Measurements from ENCODE around the gene CCL17.

CCL17 gene

DNA sequence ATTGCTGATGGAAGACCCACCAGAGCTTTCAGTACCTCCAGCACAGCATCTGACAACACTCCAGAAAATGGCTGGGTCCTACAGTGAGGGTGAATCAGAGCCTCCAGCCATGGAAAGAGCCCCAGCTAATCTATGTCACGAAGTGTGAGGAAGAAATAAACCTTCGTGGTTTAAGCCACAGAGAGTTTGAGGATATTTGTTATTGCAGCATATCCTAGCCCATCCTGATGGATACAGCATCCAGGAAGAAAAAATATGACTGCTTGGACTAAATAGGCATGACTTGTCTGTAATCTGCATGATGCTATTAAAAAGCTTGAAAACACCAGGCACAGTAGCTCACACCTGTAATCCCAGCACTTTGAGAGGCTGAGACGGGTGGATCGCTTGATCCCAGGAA, 13.3 kb upstream of the CCL17 start:
- no peaks in the 10 kb centered on the region for H3K27me3 ChIP-seq (ENCODE audit: insufficient read depth, low read length, poor library complexity)
- H2BK15ac ChIP-seq (replicated peaks; ENCODE audit: low read depth), result no peak overlapping the region
- H4K8ac ChIP-seq (ENCODE audit: low read depth, low read length), result no peak overlapping the region
- H3K4me3 ChIP-seq (ENCODE audit: low read length), result no peak overlapping the region
- no peaks in the 10 kb centered on the region for H3K79me2 ChIP-seq (ENCODE audit: control insufficient read depth, insufficient read depth, low read length)
- no peak overlapping the region for H3K18ac ChIP-seq (ENCODE audit: low read length)
- H2BK5ac ChIP-seq (ENCODE audit: low read length), result no peak overlapping the region
- no peak overlapping the region for H3K4ac ChIP-seq (ENCODE audit: low read depth, low read length)
- H4K5ac ChIP-seq (ENCODE audit: low read length), result no peak overlapping the region
- no peaks in the 10 kb centered on the region for H3K36me3 ChIP-seq (ENCODE audit: control insufficient read depth, insufficient read depth, low read length)
- H2AK5ac ChIP-seq (ENCODE audit: low read length), result no peak overlapping the region
- H3K23ac ChIP-seq (ENCODE audit: low read length), result no peak overlapping the region
- no peaks in the 10 kb centered on the region for H3K4me1 ChIP-seq (ENCODE audit: control insufficient read depth, low read depth, low read length)
- no peak for DNase-seq
- H3K4me2 ChIP-seq (ENCODE audit: low read length), result no peak overlapping the region
- no peak overlapping the region for H3K56ac ChIP-seq (ENCODE audit: low read length)
- no peak overlapping the region for H3K9ac ChIP-seq (ENCODE audit: low read length)
- no peak overlapping the region for H2BK120ac ChIP-seq (ENCODE audit: low read depth, low read length)
- no peak overlapping the region for H3K27ac ChIP-seq (ENCODE audit: low read depth, low read length)
- no peaks in the 10 kb centered on the region for H3K79me1 ChIP-seq (ENCODE audit: low read length)
- WGBS (ENCODE audit: extremely low coverage, insufficient coverage, low lambda C conversion rate), result no CpG with 5 or more reads among the region's 4 CpGs

DNA sequence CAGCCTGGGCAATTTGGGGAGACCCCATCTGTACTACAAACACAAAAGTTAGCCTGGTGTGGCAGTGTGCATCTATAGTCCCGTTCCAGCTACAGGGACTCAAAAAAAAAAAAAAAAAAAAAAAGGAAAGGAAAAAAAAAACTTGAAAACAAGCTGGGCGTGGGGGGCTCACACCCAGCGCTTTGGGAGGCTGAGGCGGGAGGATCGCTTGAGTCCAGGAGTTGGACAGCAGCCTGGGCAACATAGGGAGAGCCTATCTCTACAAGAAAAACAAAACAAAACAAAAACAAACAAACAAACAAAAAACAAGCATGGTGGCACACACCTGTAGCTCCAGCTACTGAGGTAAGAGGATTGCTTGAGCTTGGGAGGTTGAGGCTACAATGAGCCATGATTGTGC, 12.9 kb upstream of the CCL17 start:
- Histone ChIP-seq H2BK120ac (ENCODE audit: low read depth, low read length) (no peak overlapping the region), H4K5ac (ENCODE audit: low read length) (no peak overlapping the region), H2AK5ac (ENCODE audit: low read length) (no peak overlapping the region), H3K4ac (ENCODE audit: low read depth, low read length) (no peak overlapping the region), H3K9ac (ENCODE audit: low read length) (no peak overlapping the region), H4K8ac (ENCODE audit: low read depth, low read length) (no peak overlapping the region), H3K4me3 (ENCODE audit: low read length) (no peak overlapping the region), H3K4me2 (ENCODE audit: low read length) (no peak overlapping the region), H3K79me2 (ENCODE audit: control insufficient read depth, insufficient read depth, low read length) (no peaks in the 10 kb centered on the region), H3K56ac (ENCODE audit: low read length) (no peak overlapping the region), H2BK5ac (ENCODE audit: low read length) (no peak overlapping the region), H3K27me3 (ENCODE audit: insufficient read depth, low read length, poor library complexity) (no peaks in the 10 kb centered on the region), H2BK15ac (replicated peaks; ENCODE audit: low read depth) (no peak overlapping the region), H3K4me1 (ENCODE audit: control insufficient read depth, low read depth, low read length) (no peaks in the 10 kb centered on the region), H3K18ac (ENCODE audit: low read length) (no peak overlapping the region), H3K27ac (ENCODE audit: low read depth, low read length) (no peak overlapping the region), H3K23ac (ENCODE audit: low read length) (no peak overlapping the region), H3K79me1 (ENCODE audit: low read length) (no peaks in the 10 kb centered on the region), H3K36me3 (ENCODE audit: control insufficient read depth, insufficient read depth, low read length) (no peaks in the 10 kb centered on the region)
- no CpG with 5 or more reads among the region's 5 CpGs for WGBS (ENCODE audit: extremely low coverage, insufficient coverage, low lambda C conversion rate)
- no peak for DNase-seq

DNA sequence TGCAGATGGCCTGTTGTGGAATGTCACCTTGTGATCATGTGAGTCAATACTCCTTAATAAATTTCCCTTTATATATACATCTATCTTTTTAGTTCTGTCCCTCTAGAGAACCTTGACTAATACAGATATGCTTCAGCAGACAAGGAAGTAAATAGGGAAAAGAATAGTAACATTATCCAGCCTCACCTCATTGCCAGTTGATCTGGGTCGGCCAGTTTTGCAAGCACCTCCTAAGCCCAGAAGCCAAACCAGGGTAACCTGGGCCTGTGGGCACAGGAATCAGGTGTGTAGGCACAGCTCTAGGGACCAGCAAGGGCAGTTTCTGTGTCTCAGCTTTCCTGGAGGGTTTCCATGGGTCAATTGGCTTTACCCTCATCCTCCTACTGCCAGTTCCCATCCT, 11.9 kb upstream of the CCL17 start:
- Histone ChIP-seq H3K56ac (ENCODE audit: low read length) (no peak overlapping the region), H3K4me3 (ENCODE audit: low read length) (no peak overlapping the region), H4K5ac (ENCODE audit: low read length) (no peak overlapping the region), H3K4me1 (ENCODE audit: control insufficient read depth, low read depth, low read length) (no peaks in the 10 kb centered on the region), H4K8ac (ENCODE audit: low read depth, low read length) (no peak overlapping the region), H3K79me1 (ENCODE audit: low read length) (no peaks in the 10 kb centered on the region), H3K9ac (ENCODE audit: low read length) (no peak overlapping the region), H2BK5ac (ENCODE audit: low read length) (no peak overlapping the region), H2BK120ac (ENCODE audit: low read depth, low read length) (no peak overlapping the region), H2BK15ac (replicated peaks; ENCODE audit: low read depth) (no peak overlapping the region), H3K18ac (ENCODE audit: low read length) (no peak overlapping the region), H3K27ac (ENCODE audit: low read depth, low read length) (no peak overlapping the region), H3K79me2 (ENCODE audit: control insufficient read depth, insufficient read depth, low read length) (no peaks in the 10 kb centered on the region), H3K27me3 (ENCODE audit: insufficient read depth, low read length, poor library complexity) (no peaks in the 10 kb centered on the region), H3K4ac (ENCODE audit: low read depth, low read length) (no peak overlapping the region), H3K23ac (ENCODE audit: low read length) (no peak overlapping the region), H3K4me2 (ENCODE audit: low read length) (no peak overlapping the region), H2AK5ac (ENCODE audit: low read length) (no peak overlapping the region), H3K36me3 (ENCODE audit: control insufficient read depth, insufficient read depth, low read length) (no peaks in the 10 kb centered on the region)
- DNase-seq, result no peak
- WGBS (ENCODE audit: extremely low coverage, insufficient coverage, low lambda C conversion rate), result no CpG with 5 or more reads among the region's 1 CpG

DNA sequence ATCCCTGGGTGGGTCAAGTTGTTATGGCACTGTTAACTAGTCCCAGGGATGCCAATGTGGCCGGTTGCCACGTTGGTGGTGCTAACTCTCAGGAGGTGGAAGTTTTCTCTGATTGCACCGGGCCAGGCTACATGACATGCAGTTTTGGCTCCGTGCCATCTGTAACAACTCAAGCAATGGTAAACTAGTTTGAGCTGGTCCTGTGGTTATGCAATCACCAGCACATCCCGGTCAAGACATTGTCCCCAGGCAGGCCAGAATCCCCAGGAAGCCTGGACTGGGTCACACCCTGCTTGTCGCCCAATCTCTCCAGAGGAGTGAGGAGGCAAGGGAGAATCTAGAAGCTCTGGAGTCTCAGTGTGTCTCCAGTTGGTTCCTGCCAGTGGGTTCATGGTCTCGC, 10.1 kb upstream of the CCL17 start:
- no peak overlapping the region for H3K4me3 ChIP-seq (ENCODE audit: low read length)
- no peaks in the 10 kb centered on the region for H3K27me3 ChIP-seq (ENCODE audit: insufficient read depth, low read length, poor library complexity)
- no peak for DNase-seq
- no peak overlapping the region for H3K23ac ChIP-seq (ENCODE audit: low read length)
- H2BK5ac ChIP-seq (ENCODE audit: low read length), result no peak overlapping the region
- H3K9ac ChIP-seq (ENCODE audit: low read length), result no peak overlapping the region
- H3K79me2 ChIP-seq (ENCODE audit: control insufficient read depth, insufficient read depth, low read length), result no peaks in the 10 kb centered on the region
- H3K4me2 ChIP-seq (ENCODE audit: low read length), result no peak overlapping the region
- no peak overlapping the region for H3K56ac ChIP-seq (ENCODE audit: low read length)
- H2BK15ac ChIP-seq (replicated peaks; ENCODE audit: low read depth), result no peak overlapping the region
- H3K79me1 ChIP-seq (ENCODE audit: low read length), result no peaks in the 10 kb centered on the region
- no peak overlapping the region for H2BK120ac ChIP-seq (ENCODE audit: low read depth, low read length)
- H3K36me3 ChIP-seq (ENCODE audit: control insufficient read depth, insufficient read depth, low read length), result no peaks in the 10 kb centered on the region
- H4K8ac ChIP-seq (ENCODE audit: low read depth, low read length), result no peak overlapping the region
- no peak overlapping the region for H2AK5ac ChIP-seq (ENCODE audit: low read length)
- no peaks in the 10 kb centered on the region for H3K4me1 ChIP-seq (ENCODE audit: control insufficient read depth, low read depth, low read length)
- WGBS (ENCODE audit: extremely low coverage, insufficient coverage, low lambda C conversion rate), result no CpG with 5 or more reads among the region's 7 CpGs
- no peak overlapping the region for H3K18ac ChIP-seq (ENCODE audit: low read length)
- H4K5ac ChIP-seq (ENCODE audit: low read length), result no peak overlapping the region
- no peak overlapping the region for H3K27ac ChIP-seq (ENCODE audit: low read depth, low read length)
- no peak overlapping the region for H3K4ac ChIP-seq (ENCODE audit: low read depth, low read length)

DNA sequence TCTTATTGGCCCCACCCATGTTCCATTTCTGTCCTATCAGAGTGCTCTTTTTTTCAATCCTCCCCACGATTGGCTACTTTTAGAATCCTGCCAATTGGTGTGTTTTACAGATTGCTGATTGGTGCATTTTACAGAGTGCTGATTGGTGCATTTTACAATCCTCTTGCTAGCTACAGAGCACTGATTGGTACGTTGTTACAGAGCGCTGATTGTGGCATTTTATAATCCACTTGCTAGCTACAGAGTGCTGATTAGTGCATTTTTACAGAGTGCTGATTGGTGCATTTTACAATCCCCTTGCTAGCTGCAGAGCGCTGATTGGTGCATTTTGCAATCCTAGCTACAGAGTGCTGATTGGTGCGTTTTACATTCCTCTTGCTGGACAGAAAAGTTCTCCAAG, 9.5 kb upstream of the CCL17 start:
- Histone ChIP-seq H3K27me3 (ENCODE audit: insufficient read depth, low read length, poor library complexity) (no peaks in the 10 kb centered on the region), H2BK120ac (ENCODE audit: low read depth, low read length) (no peak overlapping the region), H3K27ac (ENCODE audit: low read depth, low read length) (no peak overlapping the region), H2BK5ac (ENCODE audit: low read length) (no peak overlapping the region), H3K4me1 (ENCODE audit: control insufficient read depth, low read depth, low read length) (no peaks in the 10 kb centered on the region), H3K56ac (ENCODE audit: low read length) (no peak overlapping the region), H3K23ac (ENCODE audit: low read length) (no peak overlapping the region), H3K9ac (ENCODE audit: low read length) (no peak overlapping the region), H3K79me2 (ENCODE audit: control insufficient read depth, insufficient read depth, low read length) (no peaks in the 10 kb centered on the region), H3K4me2 (ENCODE audit: low read length) (no peak overlapping the region), H3K18ac (ENCODE audit: low read length) (no peak overlapping the region), H3K4me3 (ENCODE audit: low read length) (no peak overlapping the region), H4K8ac (ENCODE audit: low read depth, low read length) (no peak overlapping the region), H3K79me1 (ENCODE audit: low read length) (no peaks in the 10 kb centered on the region), H4K5ac (ENCODE audit: low read length) (no peak overlapping the region), H2AK5ac (ENCODE audit: low read length) (no peak overlapping the region), H3K4ac (ENCODE audit: low read depth, low read length) (no peak overlapping the region), H3K36me3 (ENCODE audit: control insufficient read depth, insufficient read depth, low read length) (no peaks in the 10 kb centered on the region), H2BK15ac (replicated peaks; ENCODE audit: low read depth) (no peak overlapping the region)
- no peak for DNase-seq
- no CpG with 5 or more reads among the region's 5 CpGs for WGBS (ENCODE audit: extremely low coverage, insufficient coverage, low lambda C conversion rate)

DNA sequence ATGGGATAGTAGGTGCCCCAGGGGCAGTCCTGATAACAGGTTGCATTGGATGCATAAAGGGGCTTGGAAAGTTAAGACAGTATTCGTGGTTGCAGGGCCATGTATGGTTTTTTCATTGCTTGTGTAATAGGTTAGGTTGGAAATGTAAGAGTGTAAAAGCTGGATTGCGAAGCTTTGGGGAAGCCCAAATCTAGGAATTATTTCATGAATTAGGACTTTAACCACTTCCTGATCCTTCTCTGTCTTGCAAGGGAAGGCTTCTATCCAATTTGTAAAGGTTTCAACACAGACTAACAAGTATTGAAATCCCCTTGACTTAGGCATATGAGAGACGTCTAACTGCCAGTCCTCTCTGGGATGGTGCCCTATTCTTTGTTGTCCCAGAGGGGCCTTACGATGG, 7.8 kb upstream of the CCL17 start:
- Histone ChIP-seq H2BK5ac (ENCODE audit: low read length) (no peak overlapping the region), H2AK5ac (ENCODE audit: low read length) (no peak overlapping the region), H3K18ac (ENCODE audit: low read length) (no peak overlapping the region), H2BK120ac (ENCODE audit: low read depth, low read length) (no peak overlapping the region), H3K23ac (ENCODE audit: low read length) (no peak overlapping the region), H3K27me3 (ENCODE audit: insufficient read depth, low read length, poor library complexity) (no peaks in the 10 kb centered on the region), H3K4me1 (ENCODE audit: control insufficient read depth, low read depth, low read length) (no peaks in the 10 kb centered on the region), H3K36me3 (ENCODE audit: control insufficient read depth, insufficient read depth, low read length) (no peaks in the 10 kb centered on the region), H3K4ac (ENCODE audit: low read depth, low read length) (no peak overlapping the region), H3K4me3 (ENCODE audit: low read length) (no peak overlapping the region), H3K56ac (ENCODE audit: low read length) (no peak overlapping the region), H3K79me2 (ENCODE audit: control insufficient read depth, insufficient read depth, low read length) (no peaks in the 10 kb centered on the region), H4K5ac (ENCODE audit: low read length) (no peak overlapping the region), H3K9ac (ENCODE audit: low read length) (no peak overlapping the region), H3K4me2 (ENCODE audit: low read length) (no peak overlapping the region), H3K79me1 (ENCODE audit: low read length) (no peaks in the 10 kb centered on the region), H2BK15ac (replicated peaks; ENCODE audit: low read depth) (no peak overlapping the region), H4K8ac (ENCODE audit: low read depth, low read length) (no peak overlapping the region), H3K27ac (ENCODE audit: low read depth, low read length) (no peak overlapping the region)
- no peak for DNase-seq
- no CpG with 5 or more reads among the region's 4 CpGs for WGBS (ENCODE audit: extremely low coverage, insufficient coverage, low lambda C conversion rate)
